Islet of Langerhans (tissue), 1 donor: ENCODE data around the gene PTPRU.
A peak's percentile ranks its signal among the peaks of the same experiment; 100 is the strongest.

ENCODE experiments used
- FAIRE-seq: peaks from one replicate; lab custom pipeline; 2011; peaks lifted over from hg19 to GRCh38; lab: Jason Lieb, UNC

Gene PTPRU

GRCh38 chr1:29338908-29339575 is 102.7 kb downstream of the PTPRU start:
- no peak for FAIRE-seq

GRCh38 chr1:29341936-29342335 is 105.6 kb downstream of the PTPRU start:
- FAIRE-seq, result no peak

- no peak for FAIRE-seq
Measured at GRCh38 chr1:29342351-29342750, 106.0 kb downstream of the PTPRU start.

GRCh38 chr1:29342983-29343382 is 106.7 kb downstream of the PTPRU start:
- FAIRE-seq, result no peak

- no peak for FAIRE-seq
Measured at GRCh38 chr1:29343476-29343875, 107.2 kb downstream of the PTPRU start.

DNA sequence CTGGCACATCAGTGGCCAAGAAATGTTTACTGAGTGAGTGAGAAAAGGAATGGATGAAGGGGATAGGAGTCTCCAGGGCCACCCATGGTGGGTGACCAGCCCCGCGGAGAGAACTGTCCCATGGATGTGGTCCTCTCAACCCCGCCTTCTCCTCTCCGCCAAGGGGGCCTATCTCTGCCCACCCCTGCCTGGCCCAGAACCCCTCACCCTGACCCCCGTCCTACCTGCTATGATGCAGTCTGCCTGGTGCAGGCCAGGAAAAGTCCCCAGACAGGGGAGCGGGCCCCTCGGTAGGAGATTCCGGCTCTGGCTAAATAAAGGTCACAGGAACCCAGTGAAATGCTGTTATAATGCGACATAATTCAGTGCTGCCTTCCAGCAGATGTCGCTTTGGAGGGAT is 107.6 kb downstream of the PTPRU start:
- no peak for FAIRE-seq

GRCh38 chr1:29344336-29344735 is 108.0 kb downstream of the PTPRU start:
- FAIRE-seq, result no peak

- FAIRE-seq, result no peak
Measured at GRCh38 chr1:29346576-29346975, 110.3 kb downstream of the PTPRU start.

- FAIRE-seq, result no peak
Measured at GRCh38 chr1:29349871-29350491, 113.7 kb downstream of the PTPRU start.

- no peak for FAIRE-seq
Measured at GRCh38 chr1:29352719-29353420, 116.5 kb downstream of the PTPRU start.

- no peak for FAIRE-seq
Measured at GRCh38 chr1:29354511-29355098, 118.3 kb downstream of the PTPRU start.

GRCh38 chr1:29355375-29355774 is 119.1 kb downstream of the PTPRU start:
- no peak for FAIRE-seq

- FAIRE-seq, result no peak
Measured at GRCh38 chr1:29356663-29357062, 120.3 kb downstream of the PTPRU start.

DNA sequence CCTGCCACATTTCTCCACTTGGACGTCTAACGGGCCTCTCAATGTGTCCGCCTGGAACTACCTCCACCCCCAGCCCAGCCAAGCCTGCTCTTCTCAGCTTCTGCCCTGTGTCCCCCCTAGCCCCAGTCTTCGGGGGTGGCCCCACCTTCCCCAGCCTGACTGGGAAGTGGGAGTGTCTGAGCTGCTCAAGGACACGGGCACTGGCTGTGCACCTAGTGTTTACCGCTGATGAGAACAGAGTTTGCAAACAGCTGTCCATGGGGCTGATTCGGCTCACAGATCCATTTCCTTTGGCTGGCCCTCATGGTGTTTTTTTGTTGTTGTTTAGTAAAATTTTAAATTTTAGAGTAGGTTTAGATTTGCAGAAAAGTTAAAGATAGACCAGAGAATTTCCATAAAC is 121.1 kb downstream of the PTPRU start:
- FAIRE-seq, result no peak

DNA sequence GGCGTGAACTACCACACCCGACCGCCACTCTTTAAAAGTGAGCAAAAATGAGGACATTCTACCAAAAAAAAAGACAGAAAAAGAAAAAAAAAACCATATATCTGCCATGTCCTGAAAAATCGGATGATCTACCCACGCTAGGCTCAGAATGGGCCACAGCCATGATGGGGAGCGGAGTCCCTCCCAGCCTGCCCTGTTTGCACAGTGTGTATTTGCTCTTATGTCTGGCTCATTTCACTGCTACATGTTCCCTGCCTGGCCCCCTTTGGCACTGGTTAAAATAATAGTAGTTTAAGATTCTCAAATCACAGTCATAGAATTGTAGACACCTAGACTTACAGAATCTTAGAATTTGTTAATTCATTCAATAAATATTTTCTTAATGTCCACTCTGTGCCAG is 121.9 kb downstream of the PTPRU start:
- peak; percentile 86 for FAIRE-seq

GRCh38 chr1:29360768-29361167 is 124.4 kb downstream of the PTPRU start:
- FAIRE-seq, result no peak

DNA sequence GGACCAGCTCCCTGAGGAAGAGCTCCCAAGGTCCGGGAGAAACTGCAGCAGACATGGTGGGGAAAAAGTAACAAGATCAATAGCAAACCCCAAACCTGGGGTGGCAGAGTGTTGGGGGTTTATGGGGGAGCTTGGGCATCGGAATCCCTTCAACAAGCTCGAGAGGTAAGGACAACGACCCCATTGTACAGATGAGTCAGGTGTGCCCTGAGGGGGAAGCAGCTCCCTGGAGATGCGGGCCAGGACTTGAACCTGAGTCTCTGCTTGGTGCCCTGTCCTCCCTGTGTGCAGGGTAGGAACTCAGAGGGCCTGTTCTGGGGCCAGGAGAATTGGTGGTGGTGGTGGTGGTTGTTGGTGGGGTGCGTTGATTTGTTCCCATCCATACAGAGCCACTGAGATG is 125.4 kb downstream of the PTPRU start:
- no peak for FAIRE-seq

- FAIRE-seq, result no peak
Measured at GRCh38 chr1:29362116-29362515, 125.8 kb downstream of the PTPRU start.

DNA sequence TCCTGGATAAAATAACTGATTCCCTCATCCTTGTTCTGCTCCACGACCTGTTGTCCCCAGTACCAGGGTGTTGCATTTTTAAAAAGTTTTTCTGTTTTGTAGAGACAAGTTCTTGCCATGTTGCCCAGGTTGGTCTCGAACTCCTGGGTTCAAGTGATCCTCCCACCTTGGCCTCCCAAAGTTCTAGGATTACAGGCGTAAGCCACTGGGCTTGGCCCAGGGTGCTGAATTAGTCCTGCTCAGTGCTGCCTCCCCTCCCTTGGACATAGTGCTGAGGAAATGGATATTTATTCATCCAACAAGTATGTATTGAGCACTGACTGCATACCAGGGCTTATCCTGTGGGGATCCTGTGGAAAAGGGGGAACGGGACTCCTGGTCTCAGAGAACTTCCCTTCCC is 126.4 kb downstream of the PTPRU start:
- no peak for FAIRE-seq

GRCh38 chr1:29363536-29363935 is 127.2 kb downstream of the PTPRU start:
- FAIRE-seq, result no peak

- no peak for FAIRE-seq
Measured at GRCh38 chr1:29364101-29364678, 127.9 kb downstream of the PTPRU start.

- FAIRE-seq, result no peak
Measured at GRCh38 chr1:29365906-29366670, 129.8 kb downstream of the PTPRU start.
